BE2C (cell line): ENCODE data around the gene HTD2.

Experiments used
- DNase-seq: peaks from one replicate; pipeline ENCODE4 v3.0.0-alpha.2; 2020
- H3K27me3 ChIP-seq: fragments of 250-450 bp; sonication (Bioruptor Pico); 2 replicates; pipeline ENCODE4 v1.5.1; 2020; ENCODE audit warnings: mild to moderate bottlenecking
- H3K36me3 ChIP-seq: fragments of 250-450 bp; sonication (Bioruptor Pico); 2 replicates; pipeline ENCODE4 v1.5.1; 2020; ENCODE audit warnings: mild to moderate bottlenecking
- H3K4me1 ChIP-seq: fragments of 250-450 bp; sonication (Bioruptor Pico); 2 replicates; pipeline ENCODE4 v1.5.1; 2020
- H3K4me3 ChIP-seq: 2 replicates; pipeline ENCODE4 v1.5.1; 2011; ENCODE audit warnings: low read depth, low read length
- H3K9me3 ChIP-seq: fragments of 250-450 bp; sonication (Bioruptor Pico); 2 replicates; pipeline ENCODE4 v1.5.1; 2020
- TF ChIP-seq, protein P1 (sequence below): IDR thresholded peaks from 2 replicates; pipeline ENCODE4 v1.5.1; 2012; ENCODE audit warnings: mild to moderate bottlenecking, low read depth, low read length

The HTD2 gene

DNA sequence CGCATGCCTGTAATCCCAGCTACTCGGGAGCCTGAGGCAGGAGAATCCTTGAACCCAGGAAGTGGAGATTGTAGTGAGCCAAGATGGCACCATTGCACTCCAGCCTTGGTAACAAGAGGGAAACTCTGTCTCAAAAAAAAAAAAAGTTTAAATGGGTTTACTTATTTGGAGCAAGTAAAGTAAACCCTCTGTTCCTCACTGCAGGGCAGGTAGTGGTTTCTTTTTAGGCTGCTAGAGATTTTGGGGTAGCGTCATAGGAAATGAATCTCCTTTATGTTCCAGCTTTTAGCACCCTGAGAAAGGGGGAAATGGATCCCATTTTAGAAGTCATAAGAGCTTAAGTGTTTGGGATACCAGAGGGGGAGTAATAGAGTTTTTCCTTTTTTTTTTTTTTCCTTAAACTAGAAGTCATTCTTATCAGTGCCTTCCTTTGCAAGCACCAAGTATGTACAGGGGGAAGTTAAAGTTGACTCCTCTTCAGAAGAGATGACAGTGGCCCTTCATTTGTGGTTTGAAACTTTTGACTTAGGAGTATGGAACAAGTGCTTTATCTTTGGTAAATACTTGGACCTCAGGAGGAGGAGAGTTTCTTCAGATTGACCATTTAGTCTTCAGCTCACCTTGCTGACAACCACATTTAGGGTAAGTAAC, 34.4 kb downstream of the HTD2 start:
- TF ChIP-seq, protein P1, sequence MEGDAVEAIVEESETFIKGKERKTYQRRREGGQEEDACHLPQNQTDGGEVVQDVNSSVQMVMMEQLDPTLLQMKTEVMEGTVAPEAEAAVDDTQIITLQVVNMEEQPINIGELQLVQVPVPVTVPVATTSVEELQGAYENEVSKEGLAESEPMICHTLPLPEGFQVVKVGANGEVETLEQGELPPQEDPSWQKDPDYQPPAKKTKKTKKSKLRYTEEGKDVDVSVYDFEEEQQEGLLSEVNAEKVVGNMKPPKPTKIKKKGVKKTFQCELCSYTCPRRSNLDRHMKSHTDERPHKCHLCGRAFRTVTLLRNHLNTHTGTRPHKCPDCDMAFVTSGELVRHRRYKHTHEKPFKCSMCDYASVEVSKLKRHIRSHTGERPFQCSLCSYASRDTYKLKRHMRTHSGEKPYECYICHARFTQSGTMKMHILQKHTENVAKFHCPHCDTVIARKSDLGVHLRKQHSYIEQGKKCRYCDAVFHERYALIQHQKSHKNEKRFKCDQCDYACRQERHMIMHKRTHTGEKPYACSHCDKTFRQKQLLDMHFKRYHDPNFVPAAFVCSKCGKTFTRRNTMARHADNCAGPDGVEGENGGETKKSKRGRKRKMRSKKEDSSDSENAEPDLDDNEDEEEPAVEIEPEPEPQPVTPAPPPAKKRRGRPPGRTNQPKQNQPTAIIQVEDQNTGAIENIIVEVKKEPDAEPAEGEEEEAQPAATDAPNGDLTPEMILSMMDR: no peak
- no peak for DNase-seq
- Histone ChIP-seq H3K9me3 (no peaks in the 10 kb centered on the region), H3K36me3 (no peaks in the 10 kb centered on the region), H3K4me1 (no peaks in the 10 kb centered on the region), H3K27me3 (no peaks in the 10 kb centered on the region), H3K4me3 (no peak overlapping the region)

DNA sequence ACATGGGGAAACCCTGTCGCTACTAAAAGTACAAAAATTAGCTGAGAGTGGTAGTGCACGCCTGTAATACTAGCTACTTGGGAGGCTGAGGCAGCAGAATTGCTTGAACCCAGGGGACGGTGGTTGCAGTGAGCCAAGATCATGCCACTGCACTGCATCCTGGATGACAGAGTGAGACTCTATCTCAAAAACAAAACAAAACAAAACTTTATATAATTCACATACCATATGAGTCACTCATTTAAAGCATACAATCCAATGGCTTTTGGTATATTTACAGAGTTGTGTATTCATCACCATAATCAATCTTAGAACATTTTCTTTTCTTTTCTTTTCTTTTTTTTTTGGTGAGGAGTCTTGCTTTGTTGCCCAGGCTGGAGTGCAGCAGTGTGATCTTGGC, 35.1 kb downstream of the HTD2 start:
- Histone ChIP-seq H3K27me3 (no peaks in the 10 kb centered on the region), H3K4me3 (no peak overlapping the region), H3K36me3 (no peaks in the 10 kb centered on the region), H3K4me1 (no peaks in the 10 kb centered on the region), H3K9me3 (no peaks in the 10 kb centered on the region)
- DNase-seq: no peak
- TF ChIP-seq, protein P1: no peak

DNA sequence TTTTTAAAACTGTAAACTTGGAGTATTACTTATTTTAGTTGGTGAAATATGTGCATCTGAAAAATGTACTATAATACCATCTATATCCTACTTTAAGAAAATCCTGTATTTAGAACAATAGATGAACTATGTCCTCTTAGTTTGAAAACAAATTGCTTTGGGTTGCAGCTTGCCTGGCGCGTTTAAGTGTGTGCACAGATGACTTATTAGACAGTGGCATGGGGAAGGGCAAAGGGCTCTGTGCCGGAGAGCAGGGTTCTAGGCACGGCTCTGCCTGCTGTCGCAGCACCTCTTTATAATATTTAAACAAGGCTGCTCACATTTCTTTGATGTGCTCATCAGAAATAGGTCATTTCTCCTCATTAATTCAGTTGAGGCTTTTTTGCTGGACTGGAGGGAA, 36.4 kb downstream of the HTD2 start:
- H3K27me3 ChIP-seq: no peaks in the 10 kb centered on the region
- H3K9me3 ChIP-seq: no peaks in the 10 kb centered on the region
- no peak overlapping the region for H3K4me3 ChIP-seq
- TF ChIP-seq, protein P1: no peak
- no peak for DNase-seq
- no peaks in the 10 kb centered on the region for H3K4me1 ChIP-seq
- no peaks in the 10 kb centered on the region for H3K36me3 ChIP-seq

DNA sequence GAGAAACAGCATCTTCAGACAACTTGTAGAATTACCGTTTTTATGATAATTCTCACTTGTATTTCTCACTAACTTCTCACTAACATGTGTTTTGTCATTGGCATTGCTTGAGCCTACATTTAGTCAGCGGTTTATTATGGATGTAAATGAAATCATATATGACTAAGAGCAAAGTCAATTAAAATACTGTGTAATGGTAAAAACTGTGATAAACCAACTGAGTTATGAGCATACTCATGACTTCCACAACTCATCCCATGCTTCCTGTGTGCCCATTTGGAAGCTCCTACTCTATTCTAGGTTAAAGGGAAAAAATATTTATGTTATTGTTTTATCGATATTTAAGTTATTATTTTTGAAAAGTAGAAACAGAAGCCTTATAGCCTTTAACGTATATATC, 39.1 kb downstream of the HTD2 start:
- H3K4me3 ChIP-seq: no peak overlapping the region
- no peaks in the 10 kb centered on the region for H3K27me3 ChIP-seq
- TF ChIP-seq, protein P1: no peak
- H3K36me3 ChIP-seq: no peaks in the 10 kb centered on the region
- no peaks in the 10 kb centered on the region for H3K9me3 ChIP-seq
- H3K4me1 ChIP-seq: no peaks in the 10 kb centered on the region
- DNase-seq: no peak

DNA sequence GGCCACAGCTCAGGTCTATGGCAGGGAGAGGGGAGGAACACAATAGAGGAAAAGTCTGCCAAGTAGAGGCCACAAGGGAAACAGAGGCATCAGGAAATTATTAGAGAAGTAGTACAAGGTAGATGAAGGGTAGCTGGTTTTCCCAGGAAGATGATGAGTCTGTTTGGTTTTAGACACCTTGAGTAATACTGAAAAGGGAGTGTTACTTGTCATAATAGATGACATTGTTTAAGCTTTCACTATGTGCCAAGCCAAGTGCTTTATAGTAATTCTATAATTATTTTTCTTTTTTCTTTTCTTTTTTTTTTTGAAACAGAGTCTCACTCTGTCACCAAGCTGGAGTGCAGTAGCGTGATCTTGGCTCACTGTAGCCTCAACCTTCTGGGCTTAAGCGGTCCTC, 40.0 kb downstream of the HTD2 start:
- Histone ChIP-seq H3K9me3 (no peaks in the 10 kb centered on the region), H3K36me3 (no peaks in the 10 kb centered on the region), H3K27me3 (no peaks in the 10 kb centered on the region), H3K4me1 (no peaks in the 10 kb centered on the region), H3K4me3 (no peak overlapping the region)
- no peak for DNase-seq
- TF ChIP-seq, protein P1: no peak

DNA sequence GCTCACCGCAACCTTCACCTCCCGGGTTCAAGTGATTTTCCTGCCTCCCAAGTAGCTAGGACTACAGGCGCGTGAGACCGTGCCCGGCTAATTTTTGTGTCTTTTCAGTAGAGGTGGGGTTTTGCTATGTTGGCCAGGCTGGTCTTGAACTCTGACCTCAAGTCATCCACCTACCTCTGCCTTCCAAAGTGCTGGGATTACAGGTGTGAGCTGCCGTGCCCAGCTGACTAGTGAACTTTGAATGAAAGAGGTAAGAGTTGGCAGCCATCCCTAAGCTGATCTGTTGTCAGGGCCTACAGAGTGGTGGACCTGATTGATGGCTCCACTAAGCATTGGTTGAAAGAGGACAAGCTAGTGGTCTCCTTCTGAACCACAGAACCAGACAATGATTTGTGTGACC, 41.7 kb downstream of the HTD2 start:
- DNase-seq: no peak
- Histone ChIP-seq H3K4me1 (no peaks in the 10 kb centered on the region), H3K27me3 (no peaks in the 10 kb centered on the region), H3K36me3 (no peaks in the 10 kb centered on the region), H3K4me3 (no peak overlapping the region), H3K9me3 (no peaks in the 10 kb centered on the region)
- TF ChIP-seq, protein P1: no peak
